GM21515 (cell line): Measurements from ENCODE around the gene ME1.
"Not testable (repeated sequence)": the region's sequence is repeated elsewhere in the genome, so short reads cannot be mapped to it uniquely, and the experiment has no call there.

Experiments used
- ATAC-seq: cut with Tn5 transposase; IDR thresholded peaks from one replicate; pipeline ENCODE4 v1.9.1; 2021; ENCODE audit not compliant: unreplicated experiment

Gene ME1

GRCh38 chr6:83430611-83431544, at the start of gene ME1:
Gene ME1 (minus strand): TSS chr6:83431051. CDS start chr6:83430954, 97 bp downstream.
- ATAC-seq, result peak; percentile 79

- no peak for ATAC-seq
These were observed 49.6 kb upstream of the ME1 start for GRCh38 chr6:83480470-83480869.

- ATAC-seq, result no peak
These were observed 48.5 kb upstream of the ME1 start for GRCh38 chr6:83479389-83479788.

- no peak for ATAC-seq
These were observed 46.1 kb upstream of the ME1 start for GRCh38 chr6:83476971-83477370.

- ATAC-seq, result no peak
These were observed 43.5 kb upstream of the ME1 start for GRCh38 chr6:83474309-83474708.

GRCh38 chr6:83472767-83473166, 41.9 kb upstream of the ME1 start:
- no peak for ATAC-seq

GRCh38 chr6:83470587-83470986, 39.7 kb upstream of the ME1 start:
- no peak for ATAC-seq

- no peak for ATAC-seq
These were observed 39.1 kb upstream of the ME1 start for GRCh38 chr6:83470001-83470400.

GRCh38 chr6:83467620-83468036, 36.8 kb upstream of the ME1 start:
- no peak for ATAC-seq

GRCh38 chr6:83466328-83466727, 35.5 kb upstream of the ME1 start:
- ATAC-seq, result no peak

GRCh38 chr6:83464381-83465140, 33.7 kb upstream of the ME1 start:
- no peak for ATAC-seq

- no peak for ATAC-seq
These were observed 33.0 kb upstream of the ME1 start for GRCh38 chr6:83463886-83464285.

- ATAC-seq, result no peak
These were observed 31.7 kb upstream of the ME1 start for GRCh38 chr6:83462524-83462923.

GRCh38 chr6:83461438-83461837, 30.6 kb upstream of the ME1 start:
- no peak for ATAC-seq

GRCh38 chr6:83459663-83460062, 28.8 kb upstream of the ME1 start:
- no peak for ATAC-seq

- ATAC-seq, result not testable (repeated sequence)
These were observed 19.2 kb upstream of the ME1 start for GRCh38 chr6:83450015-83450414.

GRCh38 chr6:83444086-83444699, 13.3 kb upstream of the ME1 start:
- ATAC-seq, result not testable (repeated sequence)

GRCh38 chr6:83443516-83443915, 12.7 kb upstream of the ME1 start:
- no peak for ATAC-seq

GRCh38 chr6:83442752-83443151, 11.9 kb upstream of the ME1 start:
- no peak for ATAC-seq

- ATAC-seq, result no peak
These were observed 8.3 kb upstream of the ME1 start for GRCh38 chr6:83439201-83439600.

GRCh38 chr6:83436674-83437073, 5.8 kb upstream of the ME1 start:
- no peak for ATAC-seq

GRCh38 chr6:83433177-83433576, 2.3 kb upstream of the ME1 start:
- no peak for ATAC-seq
